Measurements from ENCODE around the gene SLC25A11. TPM values are rescaled to one million over a fixed set of nuclear protein-coding genes. Genes with fewer than 3 reads are reported as not detected.

SLC25A11 gene
- total RNA-seq, 1 donor from 2014 or later: 59.1 TPM

GRCh38 chr17:4898351-4898750 lies 41.5 kb downstream of the SLC25A11 start:
- FAIRE-seq (no peak), DNase-seq (ENCODE audit: low spot score in 2 of 2) (no peak)

DNA sequence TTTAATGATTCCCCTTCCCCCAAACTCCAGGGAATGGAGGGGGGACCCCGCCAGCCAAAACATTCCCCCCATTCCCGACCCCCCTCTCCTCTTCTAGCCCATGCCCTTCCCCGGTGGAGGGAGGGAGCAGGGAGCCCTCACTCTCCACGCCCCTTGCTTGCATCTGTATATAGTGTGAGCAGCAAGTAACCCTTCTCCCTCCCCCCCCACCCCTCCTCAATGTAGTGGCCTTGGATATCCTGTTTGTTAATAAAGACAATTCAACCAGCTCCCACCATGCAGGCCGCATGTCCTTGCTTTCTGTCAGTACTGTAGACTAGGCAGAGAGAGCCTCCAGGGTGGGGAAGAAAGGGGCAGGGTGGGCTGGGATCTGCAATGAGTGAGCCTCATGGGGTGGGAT lies 42.1 kb downstream of the SLC25A11 start:
- no peak for FAIRE-seq

DNA sequence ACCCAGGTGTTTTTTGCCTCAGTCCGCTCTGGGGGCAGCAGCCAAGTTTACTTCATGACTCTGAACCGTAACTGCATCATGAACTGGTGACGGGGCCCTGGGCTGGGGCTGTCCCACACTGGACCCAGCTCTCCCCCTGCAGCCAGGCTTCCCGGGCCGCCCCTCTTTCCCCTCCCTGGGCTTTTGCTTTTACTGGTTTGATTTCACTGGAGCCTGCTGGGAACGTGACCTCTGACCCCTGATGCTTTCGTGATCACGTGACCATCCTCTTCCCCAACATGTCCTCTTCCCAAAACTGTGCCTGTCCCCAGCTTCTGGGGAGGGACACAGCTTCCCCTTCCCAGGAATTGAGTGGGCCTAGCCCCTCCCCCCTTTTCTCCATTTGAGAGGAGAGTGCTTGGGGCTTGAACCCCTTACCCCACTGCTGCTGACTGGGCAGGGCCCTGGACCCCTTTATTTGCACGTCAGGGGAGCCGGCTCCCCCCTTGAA lies 42.6 kb downstream of the SLC25A11 start:
- FAIRE-seq (no peak), DNase-seq (ENCODE audit: low spot score in 2 of 2) (no peak)

More for the DNA sequence above, 42.1 kb downstream of the SLC25A11 start:
- no peak for DNase-seq (ENCODE audit: low spot score in 2 of 2)

- no peak for FAIRE-seq
These were observed 43.3 kb downstream of the SLC25A11 start for GRCh38 chr17:4896332-4897197.

GRCh38 chr17:4895657-4896331 lies 44.1 kb downstream of the SLC25A11 start:
- no peak for FAIRE-seq
- DNase-seq (ENCODE audit: low spot score in 2 of 2): no peak

More at GRCh38 chr17:4896332-4897197, 43.3 kb downstream of the SLC25A11 start:
- DNase-seq (ENCODE audit: low spot score in 2 of 2): no peak

DNA sequence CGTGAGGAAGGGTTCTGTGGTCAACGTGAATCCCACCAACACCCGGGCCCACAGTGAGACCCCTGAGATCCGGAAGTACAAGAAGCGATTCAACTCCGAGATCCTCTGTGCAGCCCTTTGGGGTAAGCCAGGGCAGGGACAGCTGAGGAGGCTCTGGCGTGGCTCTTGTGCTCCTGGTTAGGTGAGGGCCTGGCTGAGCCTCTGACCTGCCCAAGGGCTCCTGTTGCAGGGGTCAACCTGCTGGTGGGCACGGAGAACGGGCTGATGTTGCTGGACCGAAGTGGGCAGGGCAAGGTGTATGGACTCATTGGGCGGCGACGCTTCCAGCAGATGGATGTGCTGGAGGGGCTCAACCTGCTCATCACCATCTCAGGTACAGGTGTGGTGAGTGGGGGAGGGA lies 44.7 kb downstream of the SLC25A11 start:
- DNase-seq (ENCODE audit: low spot score in 2 of 2): no peak
- FAIRE-seq: no peak

GRCh38 chr17:4893721-4894560 lies 45.9 kb downstream of the SLC25A11 start:
- DNase-seq (ENCODE audit: low spot score in 2 of 2) (no peak), FAIRE-seq (no peak)

DNA sequence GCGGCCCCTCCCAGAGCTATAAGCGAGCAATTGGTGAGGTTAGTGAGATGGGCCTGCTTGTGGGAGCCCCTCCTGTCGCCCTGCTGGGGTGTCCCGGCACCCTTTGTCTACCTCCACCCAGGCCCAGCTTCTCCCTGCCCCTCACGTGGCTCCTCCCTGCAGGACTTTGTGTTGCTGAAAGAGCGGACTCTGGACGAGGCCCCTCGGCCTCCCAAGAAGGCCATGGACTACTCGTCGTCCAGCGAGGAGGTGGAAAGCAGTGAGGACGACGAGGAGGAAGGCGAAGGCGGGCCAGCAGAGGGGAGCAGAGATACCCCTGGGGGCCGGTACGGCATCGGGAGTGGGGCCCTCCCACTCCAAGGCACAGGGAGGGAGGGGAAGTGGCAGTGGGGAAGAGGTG lies 46.6 kb downstream of the SLC25A11 start:
- no peak for FAIRE-seq
- DNase-seq (ENCODE audit: low spot score in 2 of 2): no peak

- DNase-seq (ENCODE audit: low spot score in 2 of 2): no peak
- FAIRE-seq: no peak
These were observed 47.2 kb downstream of the SLC25A11 start for GRCh38 chr17:4892499-4893221.

GRCh38 chr17:4891411-4892410 lies 48.1 kb downstream of the SLC25A11 start:
- FAIRE-seq: no peak
- peak in 1 of 2 donors; percentile 23 for DNase-seq (ENCODE audit: low spot score in 2 of 2)

GRCh38 chr17:4887581-4887980 lies 52.3 kb downstream of the SLC25A11 start:
- FAIRE-seq: no peak

More at GRCh38 chr17:4887581-4887980, 52.3 kb downstream of the SLC25A11 start:
- DNase-seq (ENCODE audit: low spot score in 2 of 2): no peak

Small RNA genes within 50 kb of the gene (small RNA-seq; reads per million reads assigned to genes)
- gene MIR6864 (not detected), gene MIR6865 (not detected)

Other genes starting within 250 kb of the SLC25A11 start
- 24.5 TPM for gene PELP1, start 235.9 kb downstream of the SLC25A11 start, total RNA-seq
- gene ARRB2, start 229.4 kb downstream of the SLC25A11 start, total RNA-seq: 16.3 TPM
- 6.1 TPM for gene MED11, start 208.6 kb downstream of the SLC25A11 start, total RNA-seq
- gene ZMYND15, start 200.2 kb downstream of the SLC25A11 start, total RNA-seq: not detected
- under 0.01 TPM for gene CXCL16, start 200.1 kb downstream of the SLC25A11 start, total RNA-seq
- not detected for gene TM4SF5, start 168.2 kb downstream of the SLC25A11 start, total RNA-seq
- 1.2 TPM for gene VMO1, start 153.7 kb downstream of the SLC25A11 start, total RNA-seq
- gene GLTPD2, start 151.1 kb downstream of the SLC25A11 start, total RNA-seq: not detected
- 73.4 TPM for gene PSMB6, start 143.9 kb downstream of the SLC25A11 start, total RNA-seq
- gene PLD2, start 132.9 kb downstream of the SLC25A11 start, total RNA-seq: 8.6 TPM
- 15.9 TPM for gene MINK1, start 106.7 kb downstream of the SLC25A11 start, total RNA-seq
- 2.4 TPM for gene C17orf107, start 40.5 kb downstream of the SLC25A11 start, total RNA-seq
- 0.82 TPM for gene CHRNE, start 36.9 kb downstream of the SLC25A11 start, total RNA-seq
- gene GP1BA, start 7.8 kb downstream of the SLC25A11 start, total RNA-seq: not detected
- gene RNF167, start 222 bp upstream of the SLC25A11 start, total RNA-seq: 13.0 TPM
- gene PFN1, start 8.5 kb upstream of the SLC25A11 start, total RNA-seq: 69.3 TPM
- 0.82 TPM for gene ENO3, start 11.1 kb upstream of the SLC25A11 start, total RNA-seq
- gene SPAG7, start 27.8 kb upstream of the SLC25A11 start, total RNA-seq: 27.7 TPM
- 3.3 TPM for gene CAMTA2, start 47.6 kb upstream of the SLC25A11 start, total RNA-seq
- gene INCA1, start 57.5 kb upstream of the SLC25A11 start, total RNA-seq: not detected
- gene KIF1C, start 57.9 kb upstream of the SLC25A11 start, total RNA-seq: 10.2 TPM
- not detected for gene SLC52A1, start 95.4 kb upstream of the SLC25A11 start, total RNA-seq
- gene ZFP3, start 138.4 kb upstream of the SLC25A11 start, total RNA-seq: 9.4 TPM
- 17.1 TPM for gene ZNF232, start 171.8 kb upstream of the SLC25A11 start, total RNA-seq
- gene USP6, start 176.0 kb upstream of the SLC25A11 start, total RNA-seq: under 0.01 TPM

Measured in frontal cortex (tissue), 4 donors.